HG03139 (cell line): ENCODE measurements around the gene DUSP6.

Source experiments
- ATAC-seq: cut with Tn5 transposase; IDR thresholded peaks from one replicate; pipeline ENCODE4 v1.9.1; 2021; ENCODE audit not compliant: unreplicated experiment

Gene DUSP6

GRCh38 chr12:89373763-89374572, 21.7 kb upstream of the DUSP6 start:
- no peak for ATAC-seq

GRCh38 chr12:89372584-89373370, 20.5 kb upstream of the DUSP6 start:
- ATAC-seq, result no peak

- no peak for ATAC-seq
These were observed 18.5 kb upstream of the DUSP6 start for GRCh38 chr12:89370850-89371249.

GRCh38 chr12:89370421-89370831, 18.1 kb upstream of the DUSP6 start:
- no peak for ATAC-seq

GRCh38 chr12:89369166-89369565, 16.9 kb upstream of the DUSP6 start:
- no peak for ATAC-seq

- no peak for ATAC-seq
These were observed 16.1 kb upstream of the DUSP6 start for GRCh38 chr12:89368391-89368790.

GRCh38 chr12:89366676-89367364, 14.5 kb upstream of the DUSP6 start:
- no peak for ATAC-seq

GRCh38 chr12:89364631-89365030, 12.3 kb upstream of the DUSP6 start:
- no peak for ATAC-seq

GRCh38 chr12:89364058-89364457, 11.8 kb upstream of the DUSP6 start:
- ATAC-seq, result no peak

GRCh38 chr12:89363582-89363981, 11.3 kb upstream of the DUSP6 start:
- no peak for ATAC-seq

- ATAC-seq, result no peak
These were observed 10.8 kb upstream of the DUSP6 start for GRCh38 chr12:89363084-89363483.

GRCh38 chr12:89359615-89360014, 7.3 kb upstream of the DUSP6 start:
- ATAC-seq, result no peak

GRCh38 chr12:89358805-89359204, 6.5 kb upstream of the DUSP6 start:
- ATAC-seq, result no peak

GRCh38 chr12:89357297-89357730, 5.0 kb upstream of the DUSP6 start:
- ATAC-seq, result no peak

- no peak for ATAC-seq
These were observed 3.9 kb upstream of the DUSP6 start for GRCh38 chr12:89356069-89356665.

GRCh38 chr12:89355243-89356068, 3.2 kb upstream of the DUSP6 start:
- ATAC-seq, result no peak

GRCh38 chr12:89354612-89355067, 2.3 kb upstream of the DUSP6 start:
- ATAC-seq, result no peak

- ATAC-seq, result peak; percentile 23
These were observed 1.7 kb upstream of the DUSP6 start for GRCh38 chr12:89353823-89354611.

- ATAC-seq, result no peak
These were observed 1.0 kb upstream of the DUSP6 start for GRCh38 chr12:89353188-89353822.
